Neural crest cell (in vitro differentiated cells): Measurements from ENCODE around the gene P3H4. TPM values are rescaled to one million over a fixed set of nuclear protein-coding genes. Genes with fewer than 3 reads are reported as not detected.
"Not testable (repeated sequence)": the region's sequence is repeated elsewhere in the genome, so short reads cannot be mapped to it uniquely, and the experiment has no call there.

Source experiments
- DNase-seq: peaks from one replicate; pipeline ENCODE4 v3.0.0; 2021; ENCODE audit warnings: low read depth, mixed read lengths, low spot score
- H3K27ac Mint-ChIP-seq: one replicate; pipeline ENCODE4 v1.8.0; 2021; ENCODE audit warnings: mild to moderate bottlenecking, mixed read lengths; ENCODE audit not compliant: unreplicated experiment
- H3K27me3 Mint-ChIP-seq: 2 replicates; pipeline ENCODE4 v1.8.0; 2021; ENCODE audit warnings: low read depth, mild to moderate bottlenecking, mixed read lengths
- H3K36me3 Mint-ChIP-seq: 2 replicates; pipeline ENCODE4 v1.8.0; 2021; ENCODE audit warnings: low read depth, mild to moderate bottlenecking, mixed read lengths
- H3K4me1 Mint-ChIP-seq: 2 replicates; pipeline ENCODE4 v1.8.0; 2021; ENCODE audit warnings: mixed read lengths
- H3K4me3 Mint-ChIP-seq: one replicate; pipeline ENCODE4 v1.8.0; 2021; ENCODE audit warnings: mild to moderate bottlenecking, mixed read lengths
- H3K9me3 Mint-ChIP-seq: 2 replicates; pipeline ENCODE4 v1.8.0; 2021; ENCODE audit warnings: mixed read lengths
- total RNA-seq: library from RNA; stranded (reverse); gene quantifications from 2 replicates; pipeline ENCODE4 v1.2.1, GENCODE V29; 2021
- TF ChIP-seq, protein P1 (sequence below): fragments of 200-600 bp; sonication (generic); conservative IDR thresholded peaks from 2 replicates; pipeline ENCODE4 v1.5.0; 2021; ENCODE audit warnings: antibody characterized with exemption, mild to moderate bottlenecking

P3H4 gene
- total RNA-seq, 1 donor from 2014 or later = 42.3 TPM

DNA sequence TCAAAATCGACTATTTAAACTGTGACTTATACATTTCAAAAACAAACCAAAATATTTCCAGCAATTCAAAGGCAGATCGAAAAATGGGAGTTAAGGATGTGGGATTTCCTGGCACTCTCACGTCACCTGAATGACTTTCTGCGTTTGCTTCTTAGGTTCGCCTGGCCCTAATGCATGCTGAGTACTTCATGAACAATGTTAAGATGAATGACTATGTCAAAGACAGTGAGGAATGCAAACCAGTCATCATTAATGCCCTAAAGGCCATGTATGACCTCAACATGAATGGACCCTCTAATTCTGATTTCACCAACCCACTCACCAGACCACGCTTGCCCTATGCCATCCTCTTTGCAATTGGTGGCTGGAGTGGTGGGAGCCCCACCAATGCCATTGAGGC, 33.2 kb upstream of the P3H4 start:
- TF ChIP-seq, protein P1, sequence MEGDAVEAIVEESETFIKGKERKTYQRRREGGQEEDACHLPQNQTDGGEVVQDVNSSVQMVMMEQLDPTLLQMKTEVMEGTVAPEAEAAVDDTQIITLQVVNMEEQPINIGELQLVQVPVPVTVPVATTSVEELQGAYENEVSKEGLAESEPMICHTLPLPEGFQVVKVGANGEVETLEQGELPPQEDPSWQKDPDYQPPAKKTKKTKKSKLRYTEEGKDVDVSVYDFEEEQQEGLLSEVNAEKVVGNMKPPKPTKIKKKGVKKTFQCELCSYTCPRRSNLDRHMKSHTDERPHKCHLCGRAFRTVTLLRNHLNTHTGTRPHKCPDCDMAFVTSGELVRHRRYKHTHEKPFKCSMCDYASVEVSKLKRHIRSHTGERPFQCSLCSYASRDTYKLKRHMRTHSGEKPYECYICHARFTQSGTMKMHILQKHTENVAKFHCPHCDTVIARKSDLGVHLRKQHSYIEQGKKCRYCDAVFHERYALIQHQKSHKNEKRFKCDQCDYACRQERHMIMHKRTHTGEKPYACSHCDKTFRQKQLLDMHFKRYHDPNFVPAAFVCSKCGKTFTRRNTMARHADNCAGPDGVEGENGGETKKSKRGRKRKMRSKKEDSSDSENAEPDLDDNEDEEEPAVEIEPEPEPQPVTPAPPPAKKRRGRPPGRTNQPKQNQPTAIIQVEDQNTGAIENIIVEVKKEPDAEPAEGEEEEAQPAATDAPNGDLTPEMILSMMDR = no peak
- no peak overlapping the region for H3K4me3 Mint-ChIP-seq
- no peak for DNase-seq
- H3K9me3 Mint-ChIP-seq = no peaks in the 10 kb centered on the region
- H3K4me1 Mint-ChIP-seq = no peaks in the 10 kb centered on the region
- H3K27ac Mint-ChIP-seq = no peak overlapping the region
- no peaks in the 10 kb centered on the region for H3K36me3 Mint-ChIP-seq
- no peaks in the 10 kb centered on the region for H3K27me3 Mint-ChIP-seq

DNA sequence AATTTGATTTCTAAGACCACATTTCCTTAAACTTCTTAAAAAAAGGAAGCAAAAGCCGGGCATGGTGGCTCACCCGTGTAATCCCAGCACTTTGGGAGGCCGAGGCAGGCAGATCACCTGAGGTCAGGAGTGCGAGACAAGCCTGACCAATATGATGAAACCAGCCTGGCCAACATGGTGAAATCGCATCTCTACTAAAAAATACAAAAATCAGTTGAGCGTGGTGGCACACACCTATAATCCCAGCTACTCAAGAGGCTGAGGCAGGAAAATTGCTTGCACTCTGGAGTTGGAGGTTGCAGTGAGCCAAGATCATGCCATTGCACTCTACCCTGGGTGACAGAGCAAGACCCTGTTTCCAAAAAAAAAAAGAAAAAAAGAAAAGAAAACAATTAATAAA, 29.0 kb upstream of the P3H4 start:
- not testable (repeated sequence) for DNase-seq, H3K27me3 Mint-ChIP-seq, H3K9me3 Mint-ChIP-seq, H3K4me3 Mint-ChIP-seq, H3K4me1 Mint-ChIP-seq, H3K27ac Mint-ChIP-seq, H3K36me3 Mint-ChIP-seq

DNA sequence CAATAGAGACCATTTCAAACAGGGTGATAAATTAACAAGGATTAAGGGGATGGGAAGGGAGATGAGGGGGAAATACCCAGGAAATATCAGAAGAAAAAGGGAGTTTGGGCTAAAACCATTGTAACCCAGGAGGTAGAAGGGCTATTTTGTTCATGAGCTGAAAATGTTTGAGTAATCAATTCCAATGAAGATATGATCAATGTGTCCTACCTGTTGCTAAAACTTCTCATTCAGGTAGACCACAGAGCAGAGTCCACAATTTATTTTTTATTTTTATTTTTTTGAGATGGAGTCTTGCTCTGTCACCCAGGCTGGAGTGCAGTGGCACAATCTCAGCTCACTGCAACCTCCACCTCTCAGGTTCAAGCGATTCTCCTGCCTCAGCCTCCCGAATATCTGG, 27.7 kb upstream of the P3H4 start:
- H3K36me3 Mint-ChIP-seq, DNase-seq, H3K9me3 Mint-ChIP-seq, H3K27ac Mint-ChIP-seq, H3K27me3 Mint-ChIP-seq, H3K4me3 Mint-ChIP-seq: not testable (repeated sequence)
- peaks cover 11% of the 10 kb centered on the region for H3K4me1 Mint-ChIP-seq

DNA sequence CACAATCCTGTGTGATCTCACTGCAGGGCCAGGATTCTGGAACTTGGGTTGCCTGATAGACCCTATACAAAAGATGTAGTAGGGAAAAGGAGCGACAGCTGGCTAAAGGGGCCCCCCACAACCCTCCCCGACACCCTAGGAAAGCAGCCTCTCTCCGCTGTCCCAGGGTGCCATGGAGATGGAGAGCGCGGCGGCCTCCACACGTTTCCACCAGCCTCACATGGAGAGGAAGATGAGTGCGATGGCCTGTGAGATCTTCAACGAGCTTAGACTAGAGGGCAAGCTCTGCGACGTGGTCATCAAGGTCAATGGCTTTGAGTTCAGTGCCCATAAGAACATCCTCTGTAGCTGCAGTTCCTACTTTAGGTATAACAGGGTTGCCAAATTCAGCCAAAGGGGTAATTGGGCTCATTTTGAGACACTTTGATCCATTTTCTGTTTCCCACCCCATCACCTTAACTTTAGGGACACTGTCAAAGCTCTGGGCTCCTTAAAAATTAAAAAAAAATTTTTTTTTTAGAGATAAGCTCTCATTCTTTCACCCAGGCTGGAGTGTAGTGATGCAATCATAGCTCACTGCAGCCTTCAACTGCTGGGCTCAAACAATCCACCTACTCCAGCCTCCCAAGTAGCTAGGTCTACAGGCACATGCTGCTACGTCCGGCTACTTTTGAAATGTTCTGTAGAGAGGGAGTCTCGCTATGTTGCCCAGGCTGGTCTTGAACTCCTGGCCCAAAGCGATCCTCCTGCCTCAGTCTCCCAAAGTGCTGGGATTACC, 26.2 kb upstream of the P3H4 start, which contains the start of gene KLHL10:
Gene KLHL10, plus strand, starts transcription at position 65 of the 778 bp plus-strand sequence. Its CDS starts 108 bp downstream, at position 173.
- Mint-ChIP-seq H3K27me3 (no peaks in the 10 kb centered on the region), H3K4me3 (peak within 1 kb of the TSS; percentile 87), H3K4me1 (peaks cover 12% of the 10 kb centered on the region), H3K27ac (no peak within 1 kb of the TSS), H3K9me3 (no peaks in the 10 kb centered on the region), H3K36me3 (peaks cover under 1% of the 10 kb centered on the region)
- DNase-seq = no peak
- TF ChIP-seq, protein P1 = no peak

DNA sequence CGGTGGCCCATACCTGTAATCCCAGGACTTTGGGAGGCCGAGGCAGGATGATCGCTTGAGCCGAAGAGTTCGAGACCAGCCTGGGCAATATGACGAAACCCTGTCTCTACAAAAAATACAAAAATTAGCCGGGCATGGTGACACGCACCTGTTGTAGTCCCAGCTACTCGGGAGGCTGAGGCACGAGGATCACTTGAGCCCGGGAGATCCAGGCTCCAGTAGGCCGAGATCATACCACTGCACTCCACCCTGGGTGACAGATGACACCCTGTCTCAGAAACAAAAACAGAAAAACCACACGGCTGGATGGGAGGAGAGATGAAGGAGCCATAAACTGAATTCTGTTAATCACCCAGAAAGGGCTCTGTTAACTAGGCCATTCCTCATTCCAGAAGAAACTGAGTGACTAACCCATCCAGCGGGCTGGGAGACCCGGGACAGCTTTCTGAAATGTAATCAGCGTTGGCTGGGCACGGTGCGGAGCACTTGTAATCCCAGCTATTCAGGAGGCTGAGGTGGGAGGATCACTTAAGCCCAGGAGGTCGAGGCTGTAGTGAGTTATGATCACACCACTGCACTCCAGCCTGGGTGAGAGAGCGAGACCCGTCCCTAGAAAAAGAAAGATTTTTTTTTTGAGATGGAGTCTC, 24.9 kb upstream of the P3H4 start:
- H3K9me3 Mint-ChIP-seq = no peaks in the 10 kb centered on the region
- DNase-seq = no peak
- H3K36me3 Mint-ChIP-seq = peaks cover 2% of the 10 kb centered on the region
- peaks cover 12% of the 10 kb centered on the region for H3K4me1 Mint-ChIP-seq
- peak overlapping the region; percentile 87 for H3K4me3 Mint-ChIP-seq
- TF ChIP-seq, protein P1 = no peak
- H3K27me3 Mint-ChIP-seq = no peaks in the 10 kb centered on the region
- no peak overlapping the region for H3K27ac Mint-ChIP-seq

DNA sequence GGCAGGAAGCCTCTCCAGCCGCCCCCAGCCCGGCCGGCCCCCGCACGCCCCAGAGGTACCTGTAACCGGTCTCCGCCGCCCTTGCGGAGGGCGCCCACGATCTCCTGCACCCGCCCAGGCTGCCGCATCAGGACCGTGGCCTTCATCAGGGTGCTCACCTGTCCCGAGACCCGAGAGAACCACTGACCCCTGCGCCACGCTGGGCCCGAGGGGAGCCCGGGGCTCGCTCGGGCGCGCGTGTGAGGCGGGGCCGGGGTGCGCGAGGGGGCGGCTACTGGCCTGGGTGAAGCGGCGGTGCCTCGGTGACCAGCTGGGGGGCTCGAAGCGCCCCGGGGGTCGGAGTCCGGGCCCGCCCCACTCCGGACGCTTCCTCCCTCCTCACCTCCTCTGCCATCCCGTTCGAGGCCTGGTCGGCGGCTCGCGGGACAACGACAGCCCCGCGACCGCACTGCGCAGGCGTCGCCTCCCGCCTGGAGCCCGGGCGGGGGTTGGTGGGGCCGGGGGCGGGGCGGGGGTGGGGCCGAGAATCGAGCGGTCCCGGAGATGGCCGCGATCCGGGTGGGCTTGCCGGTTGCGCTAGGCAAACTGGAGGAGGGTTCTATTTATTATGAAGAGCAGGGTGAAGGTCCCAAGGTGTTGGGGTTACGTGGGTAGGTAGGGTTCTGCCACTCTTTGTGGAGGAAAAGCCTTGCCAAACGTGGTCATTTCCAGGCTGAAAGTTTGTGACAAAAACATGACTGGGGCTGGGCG, 24.2 kb upstream of the P3H4 start, which contains the start of gene NT5C3B:
Gene NT5C3B, minus strand, starts transcription at position 433 of the 750 bp plus-strand sequence. Its CDS starts 39 bp downstream, at position 394.
- peak within 1 kb of the TSS; percentile 7 for H3K27ac Mint-ChIP-seq
- H3K4me1 Mint-ChIP-seq = peaks cover 12% of the 10 kb centered on the region
- peaks cover 2% of the 10 kb centered on the region for H3K36me3 Mint-ChIP-seq
- no peaks in the 10 kb centered on the region for H3K9me3 Mint-ChIP-seq
- no peaks in the 10 kb centered on the region for H3K27me3 Mint-ChIP-seq
- DNase-seq = peak; percentile 56
- TF ChIP-seq, protein P1 = no peak
- peak within 1 kb of the TSS; percentile 93 for H3K4me3 Mint-ChIP-seq
